HepG2 (cell line): ENCODE results near the gene EFEMP2. TPM values are rescaled to one million over a fixed set of nuclear protein-coding genes. Genes with fewer than 3 reads are reported as not detected.

ENCODE experiments used
- GATAD1 ChIP-seq: IDR thresholded peaks from 2 replicates; pipeline ENCODE4 v1.6.1; 2016; ENCODE audit warnings: missing genetic modification reagents, missing compliant biosample characterization
- MAFK ChIP-seq, 2 experiments: IDR thresholded peaks in 1 of 2; conservative IDR thresholded peaks in 1 of 2; 2 replicates each; pipeline ENCODE4 v1.6.1; 2011; ENCODE audit warnings: improper control_type of control experiment in 2 of 2, low read length in 2 of 2
- SMARCC2 ChIP-seq: fragments of 450-650 bp; IDR thresholded peaks from 2 replicates; pipeline ENCODE4 v1.6.1; 2017; ENCODE audit warnings: antibody characterized with exemption, mild to moderate bottlenecking
- ZBTB7B ChIP-seq: sonication (generic); formaldehyde crosslinking; IDR thresholded peaks from 2 replicates; pipeline ENCODE4 v1.4.0; 2020; ENCODE audit warnings: missing genetic modification reagents
- ZNF260 ChIP-seq: sonication (generic); formaldehyde crosslinking; IDR thresholded peaks from 2 replicates; pipeline ENCODE4 v1.4.0; 2020; ENCODE audit warnings: missing genetic modification reagents, low read depth, mild to moderate bottlenecking, borderline replicate concordance
- ZNF33B ChIP-seq: sonication (generic); formaldehyde crosslinking; IDR thresholded peaks from 2 replicates; pipeline ENCODE4 v1.5.1; 2020; ENCODE audit warnings: mild to moderate bottlenecking, missing genetic modification reagents
- ZNF367 ChIP-seq: sonication (generic); formaldehyde crosslinking; IDR thresholded peaks from 2 replicates; pipeline ENCODE4 v1.4.0; 2020; ENCODE audit warnings: missing genetic modification reagents, borderline replicate concordance
- ZNF577 ChIP-seq: sonication (generic); formaldehyde crosslinking; IDR thresholded peaks from 2 replicates; pipeline ENCODE4 v1.4.0; 2020; ENCODE audit warnings: mild to moderate bottlenecking, low read depth, missing genetic modification reagents, borderline replicate concordance
- ZNF790 ChIP-seq: sonication (generic); formaldehyde crosslinking; IDR thresholded peaks from 2 replicates; pipeline ENCODE4 v1.8.0; 2022; ENCODE audit warnings: missing genetic modification reagents, mild to moderate bottlenecking, borderline replicate concordance
- polyA plus RNA-seq, 8 experiments: library from polyadenylated mRNA; depleted of rRNA in 3 of 8; stranded (reverse) in 7 of 8; unstranded in 1 of 8; fragments of >200 nt; fragmentation: Illumina TruSeq in 4 of 8; extraction: Trizol in 4 of 8; gene quantifications; 2 replicates each; pipeline versions ENCODE4 v1.2.1 to v1.2.3, GENCODE V29; 2011 to 2016; ENCODE audit warnings: low read depth in 4 of 8, missing spikeins in 1 of 8, mixed read lengths in 1 of 8; ENCODE audit not compliant: insufficient read depth in 1 of 8
- total RNA-seq, 5 experiments: library from RNA; depleted of rRNA; stranded (reverse); fragments of >200 nt; fragmentation: Illumina TruSeq; extraction: Trizol; gene quantifications; 2 replicates each; pipeline ENCODE4 v1.2.3, GENCODE V29; 2016; ENCODE audit warnings: low read depth in 1 of 5
- TF ChIP-seq, protein P1 (sequence below): sonication (generic); formaldehyde crosslinking; IDR thresholded peaks from 2 replicates; pipeline ENCODE4 v1.9.0; 2021; ENCODE audit warnings: missing genetic modification reagents, borderline replicate concordance
- TF ChIP-seq, protein P2 (sequence below): sonication (generic); formaldehyde crosslinking; IDR thresholded peaks from 2 replicates; pipeline ENCODE4 v1.9.0; 2021; ENCODE audit warnings: mild to moderate bottlenecking, missing genetic modification reagents
- TF ChIP-seq, protein P3 (sequence below): sonication (generic); formaldehyde crosslinking; IDR thresholded peaks from 2 replicates; pipeline ENCODE4 v1.5.1; 2020; ENCODE audit warnings: mild to moderate bottlenecking, missing genetic modification reagents, moderate library complexity
- TF ChIP-seq, protein P4 (sequence below): IDR thresholded peaks from 2 replicates; pipeline ENCODE4 v1.6.1; 2016; ENCODE audit warnings: missing genetic modification reagents, missing compliant biosample characterization
- TF ChIP-seq, protein P5 (sequence below): sonication (generic); IDR thresholded peaks from 2 replicates; pipeline ENCODE4 v1.6.1; 2016; ENCODE audit warnings: low read depth, borderline replicate concordance

The EFEMP2 gene
- total and polyA plus RNA-seq, 2 of the 13 experiments (the other 11 are each of a cell fraction or from before 2014, with no cell fraction given) = 7.4 to 29.7 TPM

DNA sequence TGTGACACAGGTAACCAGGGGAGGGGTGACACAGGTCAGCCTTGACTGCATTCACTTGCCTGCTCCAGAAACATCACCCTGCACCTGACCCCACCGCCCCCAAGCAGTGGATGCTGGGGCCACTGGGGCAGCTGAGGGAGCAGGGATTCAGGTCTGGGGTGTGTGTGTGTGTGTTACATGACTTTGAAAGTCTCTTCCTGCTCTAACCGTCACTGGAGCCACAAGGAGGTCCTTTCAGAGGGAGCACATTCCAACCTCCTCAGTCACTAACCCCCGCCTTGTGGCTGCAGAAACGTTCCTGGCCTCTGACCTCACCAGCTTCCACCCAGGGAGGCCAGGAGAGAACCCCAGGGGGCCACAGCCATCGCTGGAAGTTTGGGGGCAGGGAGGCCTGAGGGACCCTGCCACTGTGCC, 30.5 kb upstream of the EFEMP2 start (continued):
- TF ChIP-seq, protein P1, sequence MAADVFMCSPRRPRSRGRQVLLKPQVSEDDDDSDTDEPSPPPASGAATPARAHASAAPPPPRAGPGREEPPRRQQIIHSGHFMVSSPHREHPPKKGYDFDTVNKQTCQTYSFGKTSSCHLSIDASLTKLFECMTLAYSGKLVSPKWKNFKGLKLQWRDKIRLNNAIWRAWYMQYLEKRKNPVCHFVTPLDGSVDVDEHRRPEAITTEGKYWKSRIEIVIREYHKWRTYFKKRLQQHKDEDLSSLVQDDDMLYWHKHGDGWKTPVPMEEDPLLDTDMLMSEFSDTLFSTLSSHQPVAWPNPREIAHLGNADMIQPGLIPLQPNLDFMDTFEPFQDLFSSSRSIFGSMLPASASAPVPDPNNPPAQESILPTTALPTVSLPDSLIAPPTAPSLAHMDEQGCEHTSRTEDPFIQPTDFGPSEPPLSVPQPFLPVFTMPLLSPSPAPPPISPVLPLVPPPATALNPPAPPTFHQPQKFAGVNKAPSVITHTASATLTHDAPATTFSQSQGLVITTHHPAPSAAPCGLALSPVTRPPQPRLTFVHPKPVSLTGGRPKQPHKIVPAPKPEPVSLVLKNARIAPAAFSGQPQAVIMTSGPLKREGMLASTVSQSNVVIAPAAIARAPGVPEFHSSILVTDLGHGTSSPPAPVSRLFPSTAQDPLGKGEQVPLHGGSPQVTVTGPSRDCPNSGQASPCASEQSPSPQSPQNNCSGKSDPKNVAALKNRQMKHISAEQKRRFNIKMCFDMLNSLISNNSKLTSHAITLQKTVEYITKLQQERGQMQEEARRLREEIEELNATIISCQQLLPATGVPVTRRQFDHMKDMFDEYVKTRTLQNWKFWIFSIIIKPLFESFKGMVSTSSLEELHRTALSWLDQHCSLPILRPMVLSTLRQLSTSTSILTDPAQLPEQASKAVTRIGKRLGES = no peak
- TF ChIP-seq ZNF33B (no peak), ZNF577 (CRISPR knock-in tag) (no peak), GATAD1 (CRISPR knock-in tag) (no peak), SMARCC2 (no peak), MAFK (conservative IDR thresholded peaks at IDR 0.05 in 1 of 2, IDR thresholded peaks at IDR 0.05 in 1 of 2; ENCODE audit: low read length in 2 of 2) (no peak), ZNF790 (CRISPR knock-in tag) (no peak), ZBTB7B (CRISPR knock-in tag) (no peak), ZNF260 (CRISPR knock-in tag) (no peak), ZNF367 (CRISPR knock-in tag) (no peak)
- TF ChIP-seq, protein P2, sequence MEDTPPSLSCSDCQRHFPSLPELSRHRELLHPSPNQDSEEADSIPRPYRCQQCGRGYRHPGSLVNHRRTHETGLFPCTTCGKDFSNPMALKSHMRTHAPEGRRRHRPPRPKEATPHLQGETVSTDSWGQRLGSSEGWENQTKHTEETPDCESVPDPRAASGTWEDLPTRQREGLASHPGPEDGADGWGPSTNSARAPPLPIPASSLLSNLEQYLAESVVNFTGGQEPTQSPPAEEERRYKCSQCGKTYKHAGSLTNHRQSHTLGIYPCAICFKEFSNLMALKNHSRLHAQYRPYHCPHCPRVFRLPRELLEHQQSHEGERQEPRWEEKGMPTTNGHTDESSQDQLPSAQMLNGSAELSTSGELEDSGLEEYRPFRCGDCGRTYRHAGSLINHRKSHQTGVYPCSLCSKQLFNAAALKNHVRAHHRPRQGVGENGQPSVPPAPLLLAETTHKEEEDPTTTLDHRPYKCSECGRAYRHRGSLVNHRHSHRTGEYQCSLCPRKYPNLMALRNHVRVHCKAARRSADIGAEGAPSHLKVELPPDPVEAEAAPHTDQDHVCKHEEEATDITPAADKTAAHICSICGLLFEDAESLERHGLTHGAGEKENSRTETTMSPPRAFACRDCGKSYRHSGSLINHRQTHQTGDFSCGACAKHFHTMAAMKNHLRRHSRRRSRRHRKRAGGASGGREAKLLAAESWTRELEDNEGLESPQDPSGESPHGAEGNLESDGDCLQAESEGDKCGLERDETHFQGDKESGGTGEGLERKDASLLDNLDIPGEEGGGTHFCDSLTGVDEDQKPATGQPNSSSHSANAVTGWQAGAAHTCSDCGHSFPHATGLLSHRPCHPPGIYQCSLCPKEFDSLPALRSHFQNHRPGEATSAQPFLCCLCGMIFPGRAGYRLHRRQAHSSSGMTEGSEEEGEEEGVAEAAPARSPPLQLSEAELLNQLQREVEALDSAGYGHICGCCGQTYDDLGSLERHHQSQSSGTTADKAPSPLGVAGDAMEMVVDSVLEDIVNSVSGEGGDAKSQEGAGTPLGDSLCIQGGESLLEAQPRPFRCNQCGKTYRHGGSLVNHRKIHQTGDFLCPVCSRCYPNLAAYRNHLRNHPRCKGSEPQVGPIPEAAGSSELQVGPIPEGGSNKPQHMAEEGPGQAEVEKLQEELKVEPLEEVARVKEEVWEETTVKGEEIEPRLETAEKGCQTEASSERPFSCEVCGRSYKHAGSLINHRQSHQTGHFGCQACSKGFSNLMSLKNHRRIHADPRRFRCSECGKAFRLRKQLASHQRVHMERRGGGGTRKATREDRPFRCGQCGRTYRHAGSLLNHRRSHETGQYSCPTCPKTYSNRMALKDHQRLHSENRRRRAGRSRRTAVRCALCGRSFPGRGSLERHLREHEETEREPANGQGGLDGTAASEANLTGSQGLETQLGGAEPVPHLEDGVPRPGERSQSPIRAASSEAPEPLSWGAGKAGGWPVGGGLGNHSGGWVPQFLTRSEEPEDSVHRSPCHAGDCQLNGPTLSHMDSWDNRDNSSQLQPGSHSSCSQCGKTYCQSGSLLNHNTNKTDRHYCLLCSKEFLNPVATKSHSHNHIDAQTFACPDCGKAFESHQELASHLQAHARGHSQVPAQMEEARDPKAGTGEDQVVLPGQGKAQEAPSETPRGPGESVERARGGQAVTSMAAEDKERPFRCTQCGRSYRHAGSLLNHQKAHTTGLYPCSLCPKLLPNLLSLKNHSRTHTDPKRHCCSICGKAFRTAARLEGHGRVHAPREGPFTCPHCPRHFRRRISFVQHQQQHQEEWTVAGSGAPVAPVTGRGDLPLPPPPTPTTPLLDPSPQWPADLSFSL (CRISPR knock-in tag) = peak; percentile 78
- TF ChIP-seq, protein P3, sequence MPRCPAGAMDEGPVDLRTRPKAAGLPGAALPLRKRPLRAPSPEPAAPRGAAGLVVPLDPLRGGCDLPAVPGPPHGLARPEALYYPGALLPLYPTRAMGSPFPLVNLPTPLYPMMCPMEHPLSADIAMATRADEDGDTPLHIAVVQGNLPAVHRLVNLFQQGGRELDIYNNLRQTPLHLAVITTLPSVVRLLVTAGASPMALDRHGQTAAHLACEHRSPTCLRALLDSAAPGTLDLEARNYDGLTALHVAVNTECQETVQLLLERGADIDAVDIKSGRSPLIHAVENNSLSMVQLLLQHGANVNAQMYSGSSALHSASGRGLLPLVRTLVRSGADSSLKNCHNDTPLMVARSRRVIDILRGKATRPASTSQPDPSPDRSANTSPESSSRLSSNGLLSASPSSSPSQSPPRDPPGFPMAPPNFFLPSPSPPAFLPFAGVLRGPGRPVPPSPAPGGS (CRISPR knock-in tag) = no peak
- TF ChIP-seq, protein P4, sequence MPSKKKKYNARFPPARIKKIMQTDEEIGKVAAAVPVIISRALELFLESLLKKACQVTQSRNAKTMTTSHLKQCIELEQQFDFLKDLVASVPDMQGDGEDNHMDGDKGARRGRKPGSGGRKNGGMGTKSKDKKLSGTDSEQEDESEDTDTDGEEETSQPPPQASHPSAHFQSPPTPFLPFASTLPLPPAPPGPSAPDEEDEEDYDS (CRISPR knock-in tag) = no peak
- TF ChIP-seq, protein P5, sequence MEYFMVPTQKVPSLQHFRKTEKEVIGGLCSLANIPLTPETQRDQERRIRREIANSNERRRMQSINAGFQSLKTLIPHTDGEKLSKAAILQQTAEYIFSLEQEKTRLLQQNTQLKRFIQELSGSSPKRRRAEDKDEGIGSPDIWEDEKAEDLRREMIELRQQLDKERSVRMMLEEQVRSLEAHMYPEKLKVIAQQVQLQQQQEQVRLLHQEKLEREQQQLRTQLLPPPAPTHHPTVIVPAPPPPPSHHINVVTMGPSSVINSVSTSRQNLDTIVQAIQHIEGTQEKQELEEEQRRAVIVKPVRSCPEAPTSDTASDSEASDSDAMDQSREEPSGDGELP = no peak
